GM23338 (cell line): ENCODE measurements around the gene CEP131. TPM values are rescaled to one million over a fixed set of nuclear protein-coding genes. Genes with fewer than 3 reads are reported as not detected.

Experiments used
- ATAC-seq: fragments of 200-7000 bp; cut with Tn5 transposase; 3 replicates; pipeline ENCODE4 v1.9.1; 2020
- DNase-seq: peaks from one replicate; pipeline ENCODE4 v3.0.0-alpha.2; 2015; ENCODE audit warnings: low spot score
- H2AFZ ChIP-seq: fragments of 200-600 bp; sonication (generic); 2 replicates; pipeline ENCODE4 v1.8.0; 2016; ENCODE audit warnings: antibody characterized with exemption, mild to moderate bottlenecking, moderate library complexity
- H3F3A ChIP-seq: fragments of 200-600 bp; sonication (generic); replicated peaks from 2 replicates; pipeline ENCODE4 v1.8.0; 2017; ENCODE audit warnings: antibody characterized with exemption, mixed run types, low read depth
- H3K27ac ChIP-seq: fragments of 200-600 bp; sonication (generic); 2 replicates; pipeline ENCODE4 v1.6.1; 2016; ENCODE audit warnings: low read depth
- H3K27me3 ChIP-seq: fragments of 200-600 bp; sonication (generic); 2 replicates; pipeline ENCODE4 v1.8.0; 2016; ENCODE audit warnings: mild to moderate bottlenecking, mixed run types, moderate library complexity; ENCODE audit not compliant: insufficient read depth
- H3K36me3 ChIP-seq: fragments of 200-600 bp; sonication (generic); 2 replicates; pipeline ENCODE4 v1.8.0; 2016; ENCODE audit warnings: mild to moderate bottlenecking; ENCODE audit not compliant: insufficient read depth
- H3K4me1 ChIP-seq: fragments of 200-600 bp; sonication (generic); 2 replicates; pipeline ENCODE4 v1.8.0; 2016; ENCODE audit warnings: mild to moderate bottlenecking, moderate library complexity; ENCODE audit not compliant: insufficient read depth
- H3K4me2 ChIP-seq: fragments of 200-600 bp; sonication (generic); 2 replicates; pipeline ENCODE4 v1.7.1; 2017; ENCODE audit warnings: mixed run types
- H3K4me3 ChIP-seq: fragments of 200-600 bp; sonication (generic); 2 replicates; pipeline ENCODE4 v1.6.1; 2016; ENCODE audit warnings: mixed run types
- H3K79me2 ChIP-seq: fragments of 200-600 bp; sonication (generic); replicated peaks from 2 replicates; pipeline ENCODE4 v1.8.0; 2017; ENCODE audit warnings: mild to moderate bottlenecking; ENCODE audit not compliant: insufficient read depth
- H3K9me2 ChIP-seq: fragments of 200-600 bp; sonication (generic); 2 replicates; pipeline ENCODE4 v1.8.0; 2017; ENCODE audit not compliant: insufficient read depth
- H4K20me1 ChIP-seq: fragments of 200-600 bp; sonication (generic); replicated peaks from 2 replicates; pipeline ENCODE4 v1.8.0; 2017; ENCODE audit warnings: mild to moderate bottlenecking; ENCODE audit not compliant: insufficient read depth
- H3K27ac Mint-ChIP-seq: 2 replicates; pipeline ENCODE4 v1.8.0; 2020; ENCODE audit warnings: inconsistent platforms, mild to moderate bottlenecking, moderate library complexity, mixed read lengths
- H3K27me3 Mint-ChIP-seq: 3 replicates; pipeline ENCODE4 v1.8.0; 2022; ENCODE audit warnings: low read depth, mild to moderate bottlenecking, moderate library complexity, mixed read lengths, inconsistent platforms; ENCODE audit not compliant: insufficient read depth, poor library complexity
- H3K36me3 Mint-ChIP-seq: 3 replicates; pipeline ENCODE4 v1.8.0; 2021; ENCODE audit warnings: low read depth, mild to moderate bottlenecking, inconsistent platforms, moderate library complexity, mixed read lengths
- H3K4me1 Mint-ChIP-seq: 3 replicates; pipeline ENCODE4 v1.8.0; 2020; ENCODE audit warnings: mild to moderate bottlenecking, inconsistent platforms, mixed read lengths
- H3K4me3 Mint-ChIP-seq: 3 replicates; pipeline ENCODE4 v1.8.0; 2021; ENCODE audit warnings: moderate library complexity, mild to moderate bottlenecking, inconsistent platforms, mixed read lengths
- H3K9me3 Mint-ChIP-seq: 3 replicates; pipeline ENCODE4 v1.8.0; 2020; ENCODE audit warnings: moderate library complexity, mild to moderate bottlenecking, inconsistent platforms, mixed read lengths
- CREB1 ChIP-seq: fragments of 250-450 bp; sonication (Bioruptor Pico); IDR thresholded peaks from 2 replicates; pipeline ENCODE4 v1.5.0; 2020; ENCODE audit warnings: low read depth, mild to moderate bottlenecking, moderate library complexity
- EZH2 ChIP-seq: fragments of 200-600 bp; sonication (generic); IDR thresholded peaks from one replicate; pipeline ENCODE4 v1.8.0; 2017; ENCODE audit warnings: antibody characterized with exemption, mild to moderate bottlenecking, low read depth; ENCODE audit not compliant: unreplicated experiment
- NANOG ChIP-seq: IDR thresholded peaks from 2 replicates; pipeline ENCODE4 v1.6.1; 2016; ENCODE audit warnings: antibody characterized with exemption, borderline replicate concordance
- STAT1 ChIP-seq: IDR thresholded peaks from one replicate; pipeline ENCODE4 v1.6.1; 2016; ENCODE audit warnings: antibody characterized with exemption; ENCODE audit not compliant: unreplicated experiment
- ZNF114 ChIP-seq: fragments of 250-450 bp; sonication (Bioruptor Pico); IDR thresholded peaks from 2 replicates; pipeline ENCODE4 v1.5.0; 2020; ENCODE audit warnings: mild to moderate bottlenecking, moderate library complexity
- ZNF331 ChIP-seq: fragments of 250-450 bp; sonication (Bioruptor Pico); IDR thresholded peaks from 2 replicates; pipeline ENCODE4 v1.5.0; 2020; ENCODE audit warnings: low read depth, mild to moderate bottlenecking, moderate library complexity
- ZNF462 ChIP-seq: fragments of 250-450 bp; sonication (Bioruptor Pico); IDR thresholded peaks from 2 replicates; pipeline ENCODE4 v1.5.0; 2020; ENCODE audit warnings: mild to moderate bottlenecking, moderate library complexity
- polyA plus RNA-seq: library from polyadenylated mRNA; unstranded; fragments of >200 nt; fragmentation: Nextera tagmentation; extraction: Ambion mirVana; gene quantifications from 2 replicates; pipeline ENCODE4 v1.2.1, GENCODE V29; 2016
- total RNA-seq: library from RNA; depleted of rRNA; stranded (reverse); fragments of >200 nt; shearing (Covaris generic); gene quantifications from 2 replicates; pipeline ENCODE4 v1.2.3, GENCODE V29; 2014
- TF ChIP-seq, protein P1 (sequence below): IDR thresholded peaks from one replicate; pipeline ENCODE4 v1.6.1; 2018; ENCODE audit warnings: antibody characterized with exemption; ENCODE audit not compliant: unreplicated experiment
- TF ChIP-seq, protein P2 (sequence below), 2 experiments: fragments of 200-600 bp in 1 of 2; sonication (generic) in 1 of 2; conservative IDR thresholded peaks; 2 replicates each; pipeline versions ENCODE4 v1.5.1 to v1.6.1; 2016 to 2017; ENCODE audit warnings: antibody characterized with exemption in 2 of 2, low read depth in 2 of 2, mild to moderate bottlenecking in 2 of 2, moderate library complexity in 1 of 2

Gene CEP131
- total and polyA plus RNA-seq, 2 experiments from 2014 or later = 26.8 to 35.5 TPM

DNA sequence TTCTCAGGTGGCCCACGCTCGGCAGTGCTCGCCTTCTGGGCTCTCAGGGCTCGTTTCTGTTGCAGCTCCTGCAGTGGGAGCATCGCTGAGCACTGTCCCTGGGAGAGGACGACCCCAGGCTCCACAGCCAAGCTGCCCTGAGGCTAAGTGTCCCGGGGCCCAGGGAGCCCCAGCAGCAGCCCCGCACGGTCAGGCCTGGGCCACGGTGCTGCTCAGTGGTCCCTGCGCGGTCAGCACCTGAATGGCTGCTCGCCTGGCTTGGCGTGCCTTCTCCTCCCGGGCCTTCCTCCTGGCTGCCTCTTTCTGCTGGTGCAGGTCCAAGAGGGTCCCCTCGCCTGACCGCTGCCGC, 23.3 kb downstream of the CEP131 start:
- Histone ChIP-seq H3K36me3 (no peaks in the 10 kb centered on the region; the same call in 1 of the 2 replicates), H2AFZ (no peak overlapping the region), H3K9me2 (no peaks in the 10 kb centered on the region), H3K4me2 (no peak overlapping the region), H3K4me1 (no peaks in the 10 kb centered on the region), H3K79me2 (no peaks in the 10 kb centered on the region), H4K20me1 (no peaks in the 10 kb centered on the region), H3F3A (no peaks in the 10 kb centered on the region), H3K4me3 (no peak overlapping the region), H3K27ac (no peak overlapping the region), H3K27me3 (no peaks in the 10 kb centered on the region)
- Mint-ChIP-seq H3K4me3 (no peak overlapping the region), H3K4me1 (no peaks in the 10 kb centered on the region), H3K36me3 (peaks cover 11% of the 10 kb centered on the region; the same call in 2 of the 3 replicates), H3K27ac (no peak overlapping the region), H3K9me3 (no peaks in the 10 kb centered on the region), H3K27me3 (peaks cover 6% of the 10 kb centered on the region)
- TF ChIP-seq, protein P1, sequence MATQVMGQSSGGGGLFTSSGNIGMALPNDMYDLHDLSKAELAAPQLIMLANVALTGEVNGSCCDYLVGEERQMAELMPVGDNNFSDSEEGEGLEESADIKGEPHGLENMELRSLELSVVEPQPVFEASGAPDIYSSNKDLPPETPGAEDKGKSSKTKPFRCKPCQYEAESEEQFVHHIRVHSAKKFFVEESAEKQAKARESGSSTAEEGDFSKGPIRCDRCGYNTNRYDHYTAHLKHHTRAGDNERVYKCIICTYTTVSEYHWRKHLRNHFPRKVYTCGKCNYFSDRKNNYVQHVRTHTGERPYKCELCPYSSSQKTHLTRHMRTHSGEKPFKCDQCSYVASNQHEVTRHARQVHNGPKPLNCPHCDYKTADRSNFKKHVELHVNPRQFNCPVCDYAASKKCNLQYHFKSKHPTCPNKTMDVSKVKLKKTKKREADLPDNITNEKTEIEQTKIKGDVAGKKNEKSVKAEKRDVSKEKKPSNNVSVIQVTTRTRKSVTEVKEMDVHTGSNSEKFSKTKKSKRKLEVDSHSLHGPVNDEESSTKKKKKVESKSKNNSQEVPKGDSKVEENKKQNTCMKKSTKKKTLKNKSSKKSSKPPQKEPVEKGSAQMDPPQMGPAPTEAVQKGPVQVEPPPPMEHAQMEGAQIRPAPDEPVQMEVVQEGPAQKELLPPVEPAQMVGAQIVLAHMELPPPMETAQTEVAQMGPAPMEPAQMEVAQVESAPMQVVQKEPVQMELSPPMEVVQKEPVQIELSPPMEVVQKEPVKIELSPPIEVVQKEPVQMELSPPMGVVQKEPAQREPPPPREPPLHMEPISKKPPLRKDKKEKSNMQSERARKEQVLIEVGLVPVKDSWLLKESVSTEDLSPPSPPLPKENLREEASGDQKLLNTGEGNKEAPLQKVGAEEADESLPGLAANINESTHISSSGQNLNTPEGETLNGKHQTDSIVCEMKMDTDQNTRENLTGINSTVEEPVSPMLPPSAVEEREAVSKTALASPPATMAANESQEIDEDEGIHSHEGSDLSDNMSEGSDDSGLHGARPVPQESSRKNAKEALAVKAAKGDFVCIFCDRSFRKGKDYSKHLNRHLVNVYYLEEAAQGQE = no peak
- TF ChIP-seq ZNF331 (no peak), NANOG (no peak), ZNF114 (CRISPR knock-in tag) (no peak), EZH2 (no peak), STAT1 (no peak), ZNF462 (CRISPR knock-in tag) (no peak), CREB1 (no peak)
- TF ChIP-seq, protein P2, sequence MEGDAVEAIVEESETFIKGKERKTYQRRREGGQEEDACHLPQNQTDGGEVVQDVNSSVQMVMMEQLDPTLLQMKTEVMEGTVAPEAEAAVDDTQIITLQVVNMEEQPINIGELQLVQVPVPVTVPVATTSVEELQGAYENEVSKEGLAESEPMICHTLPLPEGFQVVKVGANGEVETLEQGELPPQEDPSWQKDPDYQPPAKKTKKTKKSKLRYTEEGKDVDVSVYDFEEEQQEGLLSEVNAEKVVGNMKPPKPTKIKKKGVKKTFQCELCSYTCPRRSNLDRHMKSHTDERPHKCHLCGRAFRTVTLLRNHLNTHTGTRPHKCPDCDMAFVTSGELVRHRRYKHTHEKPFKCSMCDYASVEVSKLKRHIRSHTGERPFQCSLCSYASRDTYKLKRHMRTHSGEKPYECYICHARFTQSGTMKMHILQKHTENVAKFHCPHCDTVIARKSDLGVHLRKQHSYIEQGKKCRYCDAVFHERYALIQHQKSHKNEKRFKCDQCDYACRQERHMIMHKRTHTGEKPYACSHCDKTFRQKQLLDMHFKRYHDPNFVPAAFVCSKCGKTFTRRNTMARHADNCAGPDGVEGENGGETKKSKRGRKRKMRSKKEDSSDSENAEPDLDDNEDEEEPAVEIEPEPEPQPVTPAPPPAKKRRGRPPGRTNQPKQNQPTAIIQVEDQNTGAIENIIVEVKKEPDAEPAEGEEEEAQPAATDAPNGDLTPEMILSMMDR (conservative IDR thresholded peaks at IDR 0.05; ENCODE audit: low read depth in 2 of 2) = no peak
- ATAC-seq (no peak), DNase-seq (no peak)
